HG02938 (cell line): ENCODE results near the gene ETV3L.
A peak's percentile ranks its signal among the peaks of the same experiment; 100 is the strongest.

Experiments used
- ATAC-seq: cut with Tn5 transposase; IDR thresholded peaks from one replicate; pipeline ENCODE4 v1.9.1; 2021; ENCODE audit warnings: mild to moderate bottlenecking, moderate library complexity; ENCODE audit not compliant: unreplicated experiment

ETV3L gene

GRCh38 chr1:157132616-157133167 lies 33.1 kb upstream of the ETV3L start:
- no peak for ATAC-seq

DNA sequence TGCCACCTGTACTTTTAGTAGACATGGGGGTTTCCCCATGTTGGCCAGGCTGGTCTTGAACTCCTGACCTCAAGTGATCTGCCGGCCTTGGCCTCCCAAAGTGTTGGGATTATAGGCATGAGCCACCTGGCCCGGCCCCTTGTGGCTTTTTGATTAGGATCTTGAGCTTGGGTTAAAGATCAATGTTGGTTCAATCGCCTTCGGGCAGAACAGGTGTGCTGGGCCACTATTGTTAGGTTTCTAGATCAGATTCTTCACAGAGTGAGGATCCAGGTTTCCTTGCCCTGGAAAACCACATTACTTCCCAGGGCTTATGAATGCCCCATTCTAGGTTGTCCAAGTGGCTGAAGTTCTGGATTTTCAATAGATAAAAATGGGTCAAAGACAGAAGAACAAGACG lies 32.5 kb upstream of the ETV3L start:
- no peak for ATAC-seq

- no peak for ATAC-seq
These were observed 31.7 kb upstream of the ETV3L start for GRCh38 chr1:157131281-157131680.

DNA sequence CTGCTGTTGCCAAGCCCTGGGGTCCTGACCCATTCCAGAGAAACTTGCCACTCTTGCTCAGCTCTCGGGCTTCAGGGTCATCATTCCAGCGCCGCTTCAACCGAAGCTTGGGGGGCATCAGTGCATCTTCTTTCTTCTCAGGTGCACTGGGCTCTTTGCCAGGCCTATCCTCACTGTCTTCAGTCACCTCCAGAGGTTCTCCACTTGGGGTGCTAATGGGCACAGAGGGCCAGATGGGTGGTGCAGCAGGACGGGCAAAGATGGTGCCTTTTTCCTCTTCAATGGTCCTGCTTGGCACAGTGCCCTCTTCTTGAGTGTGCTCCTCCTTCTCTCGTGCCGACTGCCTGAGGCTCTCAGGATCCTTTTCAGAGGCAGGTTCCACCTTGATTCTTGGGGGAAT lies 25.2 kb upstream of the ETV3L start:
- no peak for ATAC-seq

DNA sequence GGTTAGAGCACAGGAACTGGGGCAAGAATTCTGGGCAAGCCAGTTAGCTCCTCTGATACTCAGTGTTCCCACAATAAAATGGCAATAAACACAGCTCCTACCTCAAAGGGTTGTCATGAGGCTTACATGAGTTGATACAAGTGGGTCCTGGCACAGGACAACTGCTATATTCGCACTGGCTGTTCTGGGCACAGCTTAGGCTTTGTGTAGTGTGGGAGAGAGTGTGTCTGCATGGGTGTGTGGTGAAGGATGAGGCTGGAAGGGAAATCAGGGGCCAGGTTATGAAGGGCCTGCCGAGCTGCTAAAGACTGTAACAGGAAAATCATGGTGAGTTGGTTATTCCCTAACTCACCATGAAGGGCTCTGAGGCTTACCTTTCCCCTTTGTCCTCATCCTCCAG lies 19.8 kb upstream of the ETV3L start:
- no peak for ATAC-seq

DNA sequence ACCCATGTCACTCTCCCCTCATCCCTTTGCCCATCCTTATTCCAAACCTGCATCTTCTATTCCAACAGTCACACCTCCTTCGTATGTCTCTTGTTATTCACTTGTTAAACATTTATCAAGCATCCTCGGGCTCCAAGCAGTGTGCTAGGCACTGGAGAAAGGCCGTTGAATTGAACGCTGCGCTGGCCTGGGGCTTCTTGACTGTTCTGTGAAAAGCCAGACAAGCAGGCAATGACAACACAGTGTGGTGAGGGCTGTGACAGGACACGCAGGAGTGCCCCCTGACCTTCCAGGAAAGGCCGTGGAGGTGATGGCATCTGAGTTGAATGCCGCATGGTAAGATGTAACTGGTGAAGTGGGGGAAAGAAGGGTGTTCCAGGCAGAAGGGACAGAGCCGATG lies 19.4 kb upstream of the ETV3L start:
- ATAC-seq, result no peak

DNA sequence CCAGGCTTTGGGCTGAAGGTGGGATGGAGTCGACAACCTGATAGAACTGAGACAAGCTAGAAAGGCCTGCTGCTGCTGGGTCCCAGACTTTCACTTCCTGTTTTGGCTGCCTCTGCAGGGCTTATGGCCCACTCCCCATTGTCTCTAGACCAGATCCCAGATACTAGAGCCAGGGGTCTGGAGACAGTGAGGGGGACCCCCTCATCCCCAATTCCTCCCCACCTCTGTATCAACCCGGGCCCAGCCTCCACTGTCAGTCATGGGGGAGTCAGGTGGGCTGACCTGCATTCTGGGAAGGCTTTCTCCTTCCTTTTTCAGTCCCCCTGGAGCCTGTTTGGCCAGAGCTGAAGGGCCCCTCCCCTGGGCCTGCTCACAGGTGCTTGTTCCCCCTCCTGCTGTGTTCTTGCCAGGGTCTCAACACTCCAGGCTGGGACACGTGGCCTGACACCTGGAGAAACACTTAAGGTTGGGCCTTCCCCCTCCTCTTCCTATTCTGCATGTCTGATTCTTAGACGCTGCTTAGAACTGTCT lies 18.0 kb upstream of the ETV3L start:
- ATAC-seq, result peak; percentile 59

DNA sequence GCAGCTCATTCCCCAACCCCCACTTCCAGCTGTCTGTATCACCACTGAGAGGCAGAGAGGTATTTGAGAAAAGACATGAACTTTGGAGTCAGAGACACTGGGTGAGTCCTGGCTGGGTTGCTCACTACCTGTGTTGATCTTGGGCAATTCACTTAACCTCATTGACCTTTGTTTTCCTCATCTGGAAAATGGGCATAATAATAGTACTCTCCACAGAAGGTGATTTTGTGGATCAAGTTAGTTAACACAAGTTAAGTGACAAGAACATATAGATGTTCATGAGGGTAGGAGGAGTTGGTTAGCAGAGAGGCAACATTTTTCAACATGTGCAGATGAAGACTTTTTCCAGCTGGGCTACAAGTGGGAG lies 17.1 kb upstream of the ETV3L start:
- ATAC-seq, result no peak

GRCh38 chr1:157115851-157116736 lies 16.5 kb upstream of the ETV3L start:
- no peak for ATAC-seq

DNA sequence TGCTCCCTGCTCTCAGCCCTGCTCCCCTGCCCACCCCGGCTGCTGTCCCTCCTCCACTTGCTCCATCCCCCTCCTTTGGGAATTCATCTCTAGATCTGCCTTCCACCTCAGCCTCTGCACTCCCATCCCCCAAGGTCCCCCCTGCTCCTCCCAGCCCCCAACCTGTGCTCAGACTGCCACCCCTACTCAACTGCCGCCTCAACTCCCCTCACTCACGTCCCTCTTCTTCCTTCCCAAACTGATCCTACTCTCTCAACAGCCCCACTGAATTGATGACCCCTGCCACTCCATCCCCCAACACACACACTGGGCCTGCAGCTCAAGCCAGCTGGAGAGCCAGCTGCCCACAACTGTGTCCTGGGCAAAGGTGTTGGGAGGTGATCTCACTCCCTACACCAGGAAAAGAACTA lies 15.8 kb upstream of the ETV3L start:
- ATAC-seq, result no peak

- ATAC-seq, result no peak
These were observed 14.8 kb upstream of the ETV3L start for GRCh38 chr1:157114183-157115121.

DNA sequence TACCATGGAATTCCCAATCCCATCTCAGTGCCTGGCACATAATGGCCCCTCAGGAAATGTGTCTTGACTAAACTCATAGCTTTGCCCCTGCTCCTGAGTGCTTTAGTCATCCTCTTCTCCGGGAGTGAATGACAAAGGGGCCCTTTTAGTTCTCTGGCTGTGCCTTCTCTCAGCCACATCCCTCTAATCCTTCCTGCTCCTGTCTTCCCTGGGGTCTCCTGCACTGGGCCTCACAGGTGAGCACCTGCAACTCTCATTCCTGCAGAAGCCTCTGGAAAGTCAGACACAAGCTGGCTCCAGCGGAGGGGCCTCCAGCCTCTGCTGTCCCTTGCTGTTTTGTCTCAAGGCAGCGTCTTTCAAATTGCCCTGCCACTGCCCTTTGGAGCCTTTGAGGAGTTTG lies 14.0 kb upstream of the ETV3L start:
- no peak for ATAC-seq

DNA sequence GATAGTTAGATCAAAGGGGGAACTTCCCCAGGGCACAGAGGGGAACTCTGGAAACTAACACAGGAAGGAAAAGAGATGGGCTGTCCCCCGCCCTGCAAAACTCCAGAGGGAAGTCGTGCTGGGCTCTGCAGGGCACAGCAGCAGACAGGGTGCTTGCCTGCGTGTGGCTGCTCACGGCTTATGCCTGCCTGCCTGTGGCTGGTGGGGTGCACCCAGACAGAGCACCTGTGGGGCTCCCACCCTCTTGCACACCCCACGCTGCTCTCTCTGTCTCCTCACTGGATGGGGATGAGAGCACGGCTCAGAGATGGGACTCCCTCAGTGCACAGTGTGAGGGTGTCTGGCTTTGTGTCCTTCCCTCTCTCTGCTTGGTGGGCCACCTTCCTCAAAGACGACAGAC lies 13.5 kb upstream of the ETV3L start:
- ATAC-seq, result no peak

- no peak for ATAC-seq
These were observed 12.7 kb upstream of the ETV3L start for GRCh38 chr1:157112186-157112867.

DNA sequence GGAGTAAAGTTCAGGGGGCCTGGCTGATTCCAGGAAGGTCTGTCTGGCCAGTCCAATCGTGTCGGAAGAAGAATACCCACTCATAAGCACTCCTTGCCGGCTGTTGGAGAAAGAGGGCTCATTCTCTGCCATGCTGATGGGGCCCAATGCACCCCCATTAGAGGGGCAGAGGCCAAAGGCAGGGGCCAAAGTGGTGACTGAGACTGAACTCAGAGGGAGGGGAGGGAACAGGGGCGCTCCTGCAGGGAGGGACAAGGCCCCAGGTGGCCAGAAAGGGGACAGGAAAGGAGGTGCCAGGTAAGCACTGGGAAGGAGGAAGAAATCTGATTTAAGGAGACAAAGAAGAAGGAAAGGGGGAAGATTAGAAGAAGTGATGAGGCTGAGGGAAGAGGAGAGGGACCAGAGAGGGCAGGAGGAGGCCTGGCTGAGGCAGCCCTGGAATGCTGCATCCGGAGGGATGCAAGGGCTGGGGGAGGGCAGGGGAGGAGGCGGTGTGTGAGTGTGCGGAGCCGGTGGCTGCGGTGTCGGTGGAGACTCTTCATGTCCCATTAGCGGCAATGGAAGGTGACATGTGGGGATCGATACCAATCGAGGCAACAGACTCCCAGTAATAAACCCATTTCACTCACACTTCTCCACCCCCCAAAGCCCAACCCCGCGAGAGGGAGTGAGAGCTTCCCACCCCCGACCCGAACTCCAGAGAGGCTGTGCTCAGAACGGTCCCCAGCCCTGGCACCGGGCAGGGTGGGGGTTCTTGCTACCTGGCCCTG lies 12.0 kb upstream of the ETV3L start:
- ATAC-seq, result no peak

GRCh38 chr1:157110686-157111085 lies 11.1 kb upstream of the ETV3L start:
- no peak for ATAC-seq

GRCh38 chr1:157110003-157110402 lies 10.4 kb upstream of the ETV3L start:
- no peak for ATAC-seq

DNA sequence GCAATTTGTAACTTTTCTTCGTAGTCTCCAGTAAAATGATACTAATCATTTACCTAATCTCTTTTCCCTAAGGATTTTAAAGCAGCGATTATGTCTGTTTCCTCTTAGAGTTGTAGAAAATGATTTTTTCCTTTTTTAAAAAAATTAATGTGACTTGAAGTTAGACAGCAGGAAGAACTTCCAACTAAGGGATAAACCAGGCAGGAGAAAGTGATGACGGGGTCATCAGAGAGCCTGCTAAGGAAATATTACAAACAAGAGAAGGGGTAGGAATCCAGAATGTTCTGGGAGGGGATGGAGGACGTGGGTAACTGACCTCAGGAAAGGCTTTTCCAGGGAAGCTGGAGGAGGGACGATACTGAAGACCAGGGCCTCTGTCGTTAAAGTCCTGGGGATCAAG lies 8.8 kb upstream of the ETV3L start:
- ATAC-seq, result no peak

GRCh38 chr1:157107702-157108101 lies 8.1 kb upstream of the ETV3L start:
- ATAC-seq, result no peak

GRCh38 chr1:157106813-157107189 lies 7.2 kb upstream of the ETV3L start:
- no peak for ATAC-seq
